Natural killer cell (primary cell): ENCODE data around the gene ZFHX3. TPM values are rescaled to one million over a fixed set of nuclear protein-coding genes. Genes with fewer than 3 reads are reported as not detected.

Experiments
- ATAC-seq, 3 donors: fragments of 150-1000 bp in 2 of 3; fragments of 200-7000 bp in 1 of 3; cut with Tn5 transposase; 1 replicate in 1 of 3; 2 replicates in 2 of 3; pipeline ENCODE4 v1.10.0; 2021; ENCODE audit warnings: mild to moderate bottlenecking in 2 of 3, moderate library complexity in 2 of 3
- DNase-seq, 2 donors: peaks; one replicate each; pipeline versions ENCODE4 v3.0.0 to v3.0.0-alpha.2; 2013 to 2021; ENCODE audit warnings: mixed read lengths in 1 of 2
- H3K27ac ChIP-seq: one replicate; pipeline ENCODE4 v1.5.1; 2013; ENCODE audit warnings: mild to moderate bottlenecking, low read length
- H3K27me3 ChIP-seq: one replicate; pipeline ENCODE4 v1.6.1; 2013; ENCODE audit warnings: low read length; ENCODE audit not compliant: control insufficient read depth, insufficient read depth
- H3K36me3 ChIP-seq: one replicate; pipeline ENCODE4 v1.6.1; 2013; ENCODE audit warnings: low read length; ENCODE audit not compliant: control insufficient read depth, insufficient read depth
- H3K4me1 ChIP-seq: one replicate; pipeline ENCODE4 v1.6.1; 2013; ENCODE audit warnings: low read length; ENCODE audit not compliant: control insufficient read depth, insufficient read depth
- H3K4me3 ChIP-seq: one replicate; pipeline ENCODE4 v1.5.1; 2013; ENCODE audit warnings: low read length
- H3K9me3 ChIP-seq: one replicate; pipeline ENCODE4 v1.6.1; 2013; ENCODE audit warnings: low read length; ENCODE audit not compliant: control insufficient read depth, insufficient read depth
- H3K27ac Mint-ChIP-seq, 2 donors: one replicate each; pipeline ENCODE4 v1.8.0; 2022; ENCODE audit warnings: mild to moderate bottlenecking in 2 of 2, mixed read lengths in 2 of 2, moderate library complexity in 1 of 2
- H3K27me3 Mint-ChIP-seq, 2 donors: one replicate each; pipeline ENCODE4 v1.8.0; 2022; ENCODE audit warnings: low read depth in 2 of 2, mixed read lengths in 2 of 2
- H3K36me3 Mint-ChIP-seq: one replicate; pipeline ENCODE4 v1.8.0; 2022; ENCODE audit warnings: mixed read lengths
- H3K4me1 Mint-ChIP-seq, 2 donors: one replicate each; pipeline ENCODE4 v1.8.0; 2022; ENCODE audit warnings: mixed read lengths in 2 of 2
- H3K4me3 Mint-ChIP-seq: one replicate; pipeline ENCODE4 v1.8.0; 2022; ENCODE audit warnings: mild to moderate bottlenecking, moderate library complexity, mixed read lengths
- H3K9me3 Mint-ChIP-seq, 2 donors: one replicate each; pipeline ENCODE4 v1.8.0; 2022; ENCODE audit warnings: mixed read lengths in 2 of 2
- CTCF ChIP-seq: fragments of 200-600 bp; IDR thresholded peaks from one replicate; pipeline ENCODE4 v1.8.0; 2022; ENCODE audit warnings: antibody characterized with exemption
- WGBS: methylation state at CpG from one replicate; pipeline ENCODE4 v1.1.7; 2013; ENCODE audit warnings: missing lambda C conversion rate; ENCODE audit not compliant: insufficient coverage; 5-methylcytosine and 5-hydroxymethylcytosine counted together
- intact Hi-C: fragments of 100-400 bp; cut with micrococcal nuclease; formaldehyde crosslinking; loops from one replicate; pipeline ENCODE4 v1.14.2; 2022
- total RNA-seq, 4 donors: library from RNA; stranded (reverse); fragments of 120-200 nt in 1 of 4; gene quantifications; one replicate each; pipeline versions ENCODE4 v1.2.3 to v1.2.4, GENCODE V29; 2013 to 2022

ZFHX3 gene
- total RNA-seq, 3 donors from 2014 or later (not counting 1 experiment from before 2014, with no cell fraction given): 5.8 to 7.8 (median 7.5) TPM

GRCh38 chr16:73034374-73034773 is 13.6 kb downstream of the ZFHX3 start:
- H3K4me3 Mint-ChIP-seq: peak overlapping the region; percentile 63
- no peaks in the 10 kb centered on the region for H3K36me3 Mint-ChIP-seq
- peaks cover 18 to 28% of the 10 kb centered on the region in 2 donors for H3K27me3 Mint-ChIP-seq
- TF ChIP-seq CTCF: no peak
- no peak overlapping the region for H3K27ac ChIP-seq
- no peaks in the 10 kb centered on the region for H3K9me3 ChIP-seq
- H3K9me3 Mint-ChIP-seq: no peaks in the 10 kb centered on the region
- no peaks in the 10 kb centered on the region for H3K36me3 ChIP-seq
- ATAC-seq (peak; percentile 30 to 62 (median 44)), DNase-seq (no peak)
- peaks cover 41 to 49% of the 10 kb centered on the region in 2 donors for H3K4me1 Mint-ChIP-seq
- peaks cover 66% of the 10 kb centered on the region for H3K4me1 ChIP-seq
- whole genome bisulfite sequencing: 22% methylated on average over 2 of the region's 4 CpGs
- no peak overlapping the region for H3K4me3 ChIP-seq
- H3K27ac Mint-ChIP-seq: peak overlapping the region in 1 of 2 donors; percentile 13
- no peaks in the 10 kb centered on the region for H3K27me3 ChIP-seq
- intact Hi-C loops: no loop called here

GRCh38 chr16:73033271-73033998 is 14.5 kb downstream of the ZFHX3 start:
- 74% methylated on average over 15 of the region's 20 CpGs for WGBS
- ATAC-seq: no peak
- TF ChIP-seq CTCF: no peak
- Mint-ChIP-seq H3K9me3 (no peaks in the 10 kb centered on the region), H3K36me3 (no peaks in the 10 kb centered on the region), H3K4me3 (no peak overlapping the region), H3K27me3 (peaks cover 18 to 28% of the 10 kb centered on the region in 2 donors), H3K4me1 (peaks cover 41 to 47% of the 10 kb centered on the region in 2 donors), H3K27ac (no peak overlapping the region)
- Histone ChIP-seq H3K36me3 (no peaks in the 10 kb centered on the region), H3K27me3 (no peaks in the 10 kb centered on the region), H3K4me3 (no peak overlapping the region), H3K4me1 (peaks cover 62% of the 10 kb centered on the region), H3K27ac (no peak overlapping the region), H3K9me3 (no peaks in the 10 kb centered on the region)
- DNase-seq: no peak
- intact Hi-C loops: no loop called here

- no peak overlapping the region for H3K27ac Mint-ChIP-seq
- H3K4me1 ChIP-seq: peaks cover 55% of the 10 kb centered on the region
- 64% methylated on average over 9 of the region's 10 CpGs for WGBS
- ATAC-seq: no peak
- H3K4me1 Mint-ChIP-seq: peaks cover 36 to 40% of the 10 kb centered on the region in 2 donors
- H3K27ac ChIP-seq: no peak overlapping the region
- H3K27me3 ChIP-seq: no peaks in the 10 kb centered on the region
- no peaks in the 10 kb centered on the region for H3K36me3 Mint-ChIP-seq
- H3K27me3 Mint-ChIP-seq: peaks cover 18 to 28% of the 10 kb centered on the region in 2 donors
- H3K9me3 ChIP-seq: no peaks in the 10 kb centered on the region
- TF ChIP-seq CTCF: no peak
- no peak for DNase-seq
- H3K36me3 ChIP-seq: no peaks in the 10 kb centered on the region
- no peak overlapping the region for H3K4me3 ChIP-seq
- intact Hi-C loops: no loop called here
- no peaks in the 10 kb centered on the region for H3K9me3 Mint-ChIP-seq
- H3K4me3 Mint-ChIP-seq: no peak overlapping the region
These were observed 15.2 kb downstream of the ZFHX3 start for GRCh38 chr16:73032541-73033270.
